SKM-1 treated with dmso at 0.1 percent for 144 hours (cell line): ENCODE measurements around the gene JDP2.

Experiments used
- DNase-seq: peaks from one replicate; lab custom pipeline; 2025; ENCODE audit not compliant: unreplicated experiment; lab: John Stamatoyannopoulos, UW

JDP2 gene

GRCh38 chr14:75427482-75428229 is at the start of gene JDP2:
JDP2 (plus strand) TSS chr14:75428022; CDS start chr14:75437921, 9,899 bp downstream.
- peak; percentile 46 for DNase-seq

- no peak for DNase-seq
Observed at GRCh38 chr14:75379246-75379929, 48.4 kb upstream of the JDP2 start.

- no peak for DNase-seq
Observed at GRCh38 chr14:75379930-75380270, 47.9 kb upstream of the JDP2 start.

GRCh38 chr14:75380656-75381055 is 47.2 kb upstream of the JDP2 start:
- DNase-seq: no peak

- DNase-seq: no peak
Observed at GRCh38 chr14:75381642-75382041, 46.2 kb upstream of the JDP2 start.

- peak; percentile 6 for DNase-seq
Observed at GRCh38 chr14:75383219-75383618, 44.6 kb upstream of the JDP2 start.

- DNase-seq: no peak
Observed at GRCh38 chr14:75383721-75384120, 44.1 kb upstream of the JDP2 start.

- no peak for DNase-seq
Observed at GRCh38 chr14:75389679-75390078, 38.1 kb upstream of the JDP2 start.

GRCh38 chr14:75390183-75390582 is 37.6 kb upstream of the JDP2 start:
- no peak for DNase-seq

- DNase-seq: no peak
Observed at GRCh38 chr14:75391953-75392352, 35.9 kb upstream of the JDP2 start.

GRCh38 chr14:75392686-75393641 is 34.9 kb upstream of the JDP2 start:
- no peak for DNase-seq

GRCh38 chr14:75393794-75394193 is 34.0 kb upstream of the JDP2 start:
- DNase-seq: no peak

- DNase-seq: no peak
Observed at GRCh38 chr14:75395862-75396261, 32.0 kb upstream of the JDP2 start.

- no peak for DNase-seq
Observed at GRCh38 chr14:75399321-75399720, 28.5 kb upstream of the JDP2 start.

- DNase-seq: no peak
Observed at GRCh38 chr14:75399843-75400775, 27.7 kb upstream of the JDP2 start.

GRCh38 chr14:75401361-75401760 is 26.5 kb upstream of the JDP2 start:
- DNase-seq: no peak

- peak; percentile 10 for DNase-seq
Observed at GRCh38 chr14:75402867-75403413, 24.9 kb upstream of the JDP2 start.

GRCh38 chr14:75404847-75405246 is 23.0 kb upstream of the JDP2 start:
- no peak for DNase-seq

GRCh38 chr14:75406102-75406501 is 21.7 kb upstream of the JDP2 start:
- no peak for DNase-seq

- no peak for DNase-seq
Observed at GRCh38 chr14:75406856-75407255, 21.0 kb upstream of the JDP2 start.
